Prostate gland (tissue), 2 donors: ENCODE results near the gene MEX3D. TPM values are rescaled to one million over a fixed set of nuclear protein-coding genes. Genes with fewer than 3 reads are reported as not detected.

Experiments used
- DNase-seq: peaks from one replicate; pipeline ENCODE4 v3.0.0-alpha.2; 2019; ENCODE audit warnings: low spot score
- H3K27ac ChIP-seq, 2 donors: fragments of 200-600 bp; sonication (generic); 2 replicates each; pipeline ENCODE4 v1.5.1; 2017 to 2019
- H3K27me3 ChIP-seq: fragments of 200-600 bp; sonication (generic); replicated peaks from 2 replicates; pipeline ENCODE4 v1.5.1; 2019; ENCODE audit not compliant: insufficient read depth
- H3K36me3 ChIP-seq, 2 donors: fragments of 200-600 bp; sonication (generic); 1 replicate in 1 of 2; 2 replicates in 1 of 2; pipeline versions ENCODE4 v1.5.1 to v1.8.1; 2017 to 2019
- H3K4me1 ChIP-seq: fragments of 200-600 bp; sonication (generic); replicated peaks from 2 replicates; pipeline ENCODE4 v1.5.1; 2019
- H3K4me3 ChIP-seq, 2 donors: fragments of 200-600 bp; sonication (generic); 2 replicates each; pipeline ENCODE4 v1.5.1; 2017 to 2019
- H3K9me3 ChIP-seq: fragments of 200-600 bp; sonication (generic); 2 replicates; pipeline ENCODE4 v1.5.1; 2017
- CTCF ChIP-seq, 4 experiments: fragments of 200-600 bp in 2 of 4; fragments of 450-650 bp in 2 of 4; sonication (generic) in 2 of 4; IDR thresholded peaks; 1 replicate in 3 of 4; 2 replicates in 1 of 4; pipeline ENCODE4 v1.5.1; 2016 to 2019; ENCODE audit warnings: antibody characterized with exemption in 4 of 4, mild to moderate bottlenecking in 2 of 4, moderate library complexity in 2 of 4
- POLR2A ChIP-seq: fragments of 450-650 bp; IDR thresholded peaks from one replicate; pipeline ENCODE4 v1.6.1; 2016; ENCODE audit warnings: antibody characterized with exemption, mild to moderate bottlenecking
- POLR2AphosphoS5 ChIP-seq: sonication (generic); formaldehyde crosslinking; IDR thresholded peaks from one replicate; pipeline ENCODE4 v1.6.1; 2017; ENCODE audit warnings: antibody characterized with exemption
- WGBS: methylation state at CpG from one replicate; pipeline ENCODE4 v1.1.5; 2018; 5-methylcytosine and 5-hydroxymethylcytosine counted together
- intact Hi-C: fragments of 100-400 bp; cut with DNase I; formaldehyde crosslinking; loops from one replicate; pipeline ENCODE4 v1.14.2; 2022
- total RNA-seq, 2 donors: library from RNA; depleted of rRNA; stranded (reverse); fragments of >200 nt; gene quantifications; one replicate each; pipeline ENCODE4 v1.1.0, GENCODE V29; 2016

The MEX3D gene
- total RNA-seq, 2 donors from 2014 or later: 60.6 to 87.0 TPM

DNA sequence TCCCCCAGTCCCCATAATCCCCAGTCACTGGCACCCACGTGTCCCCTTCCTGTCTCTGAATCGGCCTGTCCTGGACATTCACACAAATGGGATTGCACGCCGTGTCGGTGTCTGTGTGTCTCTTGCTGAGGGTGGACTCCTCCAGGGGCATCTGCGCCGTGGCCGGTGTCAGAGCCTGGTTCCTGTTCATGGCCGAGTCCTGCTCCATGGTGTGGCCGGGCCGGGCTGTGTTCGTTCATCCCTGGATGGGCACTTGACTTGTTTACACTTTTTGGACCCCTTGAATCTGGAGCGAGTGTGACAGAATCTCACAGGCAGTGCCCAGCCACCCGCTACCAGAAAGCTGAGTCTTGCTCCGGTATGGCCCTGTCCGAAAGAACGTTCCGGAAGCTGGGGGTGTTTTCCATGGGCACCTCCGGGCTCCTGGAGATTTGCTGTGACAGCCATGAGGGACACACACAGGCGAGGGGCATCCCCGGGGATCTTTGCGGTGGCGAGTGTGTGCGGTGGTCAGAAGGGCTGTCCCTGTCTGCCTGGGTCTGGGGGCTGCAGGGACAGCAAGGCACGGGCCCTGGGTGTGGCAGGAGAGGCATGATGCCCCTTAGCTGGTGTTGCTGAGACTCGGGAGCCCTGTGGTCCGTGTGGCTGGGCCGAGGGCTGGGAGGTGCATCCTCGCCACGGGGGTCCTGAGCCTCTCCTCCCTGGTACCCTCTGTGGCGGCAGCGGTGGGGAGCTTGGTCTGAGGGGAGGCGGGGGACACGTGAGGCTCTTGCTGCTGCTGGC is 6.4 kb upstream of the MEX3D start:
- TF ChIP-seq CTCF (IDR thresholded peaks at IDR 0.05) (no peak), POLR2A (no peak), POLR2AphosphoS5 (no peak)
- no peaks in the 10 kb centered on the region for H3K36me3 ChIP-seq
- H3K9me3 ChIP-seq: no peaks in the 10 kb centered on the region
- WGBS: 87% methylated on average over 27 of the region's 34 CpGs
- no peak overlapping the region for H3K4me3 ChIP-seq
- H3K4me1 ChIP-seq: no peaks in the 10 kb centered on the region
- no peaks in the 10 kb centered on the region for H3K27me3 ChIP-seq
- no peak overlapping the region for H3K27ac ChIP-seq
- DNase-seq: no peak
- intact Hi-C loops: no loop called here

- H3K36me3 ChIP-seq: no peaks in the 10 kb centered on the region
- WGBS: 76% methylated on average over 9 of the region's 9 CpGs
These were observed 4.7 kb upstream of the MEX3D start for GRCh38 chr19:1572795-1573194.

GRCh38 chr19:1571358-1571757 is 3.2 kb upstream of the MEX3D start:
- peaks cover 6% of the 10 kb centered on the region for H3K4me1 ChIP-seq
- no peaks in the 10 kb centered on the region for H3K9me3 ChIP-seq
- 94% methylated on average over 12 of the region's 12 CpGs for WGBS
- TF ChIP-seq POLR2AphosphoS5 (no peak), CTCF (IDR thresholded peaks at IDR 0.05) (no peak), POLR2A (no peak)
- H3K27ac ChIP-seq: no peak overlapping the region
- no peak for DNase-seq
- no peak overlapping the region for H3K4me3 ChIP-seq
- intact Hi-C loops: no loop called here
- H3K27me3 ChIP-seq: no peaks in the 10 kb centered on the region
- H3K36me3 ChIP-seq: no peaks in the 10 kb centered on the region

More at GRCh38 chr19:1572795-1573194, 4.7 kb upstream of the MEX3D start:
- Histone ChIP-seq H3K4me1 (peaks cover 4% of the 10 kb centered on the region), H3K4me3 (no peak overlapping the region), H3K9me3 (no peaks in the 10 kb centered on the region), H3K27ac (no peak overlapping the region), H3K27me3 (no peaks in the 10 kb centered on the region)
- TF ChIP-seq POLR2A (no peak), CTCF (IDR thresholded peaks at IDR 0.05) (no peak)
- DNase-seq: no peak
- intact Hi-C loops: no loop called here

DNA sequence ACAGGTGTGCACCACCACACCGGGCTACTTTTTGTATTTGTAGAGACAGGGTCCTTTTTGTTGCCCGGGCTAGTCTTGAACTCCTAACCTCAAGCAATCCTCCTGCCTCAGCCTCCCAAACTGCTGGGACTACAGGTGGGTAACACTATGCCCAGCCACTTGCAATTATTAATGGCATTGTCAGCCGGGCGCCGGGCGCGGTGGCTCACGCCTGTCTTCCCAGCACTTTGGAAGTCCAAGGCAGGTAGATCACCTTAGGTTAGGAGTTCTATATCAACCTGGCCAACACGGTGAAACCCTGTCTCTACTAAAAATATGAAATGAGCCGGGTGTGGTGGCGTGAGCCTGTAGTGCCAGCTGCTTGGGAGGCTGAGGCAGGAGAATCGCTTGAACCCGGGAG is 2.7 kb upstream of the MEX3D start:
- Histone ChIP-seq H3K27ac (no peak overlapping the region), H3K27me3 (no peaks in the 10 kb centered on the region), H3K4me1 (peaks cover 11% of the 10 kb centered on the region), H3K9me3 (no peaks in the 10 kb centered on the region), H3K36me3 (no peaks in the 10 kb centered on the region), H3K4me3 (no peak overlapping the region)
- WGBS: 94% methylated on average over 13 of the region's 13 CpGs
- DNase-seq: no peak
- TF ChIP-seq POLR2A (no peak), CTCF (IDR thresholded peaks at IDR 0.05) (no peak), POLR2AphosphoS5 (no peak)
- intact Hi-C loops: no loop called here

DNA sequence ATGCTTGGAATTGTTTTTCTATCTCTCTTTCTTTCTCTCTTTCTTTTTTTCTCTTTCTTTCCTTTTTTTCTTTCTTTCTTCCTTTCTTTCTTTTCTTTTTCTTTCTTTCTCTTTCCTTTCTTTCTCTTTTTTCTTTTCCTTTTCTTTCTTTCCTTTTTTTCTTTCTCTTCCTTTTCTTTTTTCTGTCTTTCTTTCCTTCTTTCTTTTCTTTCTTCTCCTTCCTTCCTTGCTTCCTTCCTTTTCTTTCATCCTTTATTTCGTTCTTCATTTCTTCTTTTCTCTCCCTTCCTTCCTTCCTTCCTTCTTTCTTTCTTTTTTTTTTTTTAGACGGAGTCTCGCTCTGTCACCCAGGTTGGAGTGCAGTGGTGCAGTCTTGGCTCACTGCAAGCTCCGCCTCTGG is 1.9 kb upstream of the MEX3D start:
- Histone ChIP-seq H3K4me1 (peaks cover 11% of the 10 kb centered on the region), H3K27ac (no peak overlapping the region), H3K36me3 (no peaks in the 10 kb centered on the region), H3K4me3 (no peak overlapping the region), H3K9me3 (no peaks in the 10 kb centered on the region), H3K27me3 (no peaks in the 10 kb centered on the region)
- WGBS: 85% methylated on average over 4 of the region's 4 CpGs
- no peak for DNase-seq
- TF ChIP-seq POLR2AphosphoS5 (no peak), CTCF (IDR thresholded peaks at IDR 0.05) (no peak), POLR2A (no peak)
- intact Hi-C loops: no loop called here
